HEK293T (cell line): Measurements from ENCODE around the gene INKA2.

Experiments used
- CTCF ChIA-PET: fragments of 350-600 bp; formaldehyde crosslinking; extraction: SDS; loops from one replicate; lab custom pipeline; 2021; ENCODE audit warnings: antibody characterized with exemption, inconsistent platforms; lab: Yijun Ruan, JAX
- POLR2A ChIA-PET: fragments of 350-600 bp; formaldehyde crosslinking; extraction: SDS; loops from one replicate; lab custom pipeline; 2020; ENCODE audit warnings: antibody characterized with exemption, inconsistent platforms; lab: Yijun Ruan, JAX
- DNase-seq: peaks from one replicate; pipeline ENCODE4 v3.0.0; 2012; ENCODE audit warnings: mixed read lengths; ENCODE audit errors: extremely low spot score
- ARNT ChIP-seq: fragments of 450-650 bp; IDR thresholded peaks from 2 replicates; pipeline ENCODE4 v1.6.1; 2017; ENCODE audit warnings: mild to moderate bottlenecking
- BHLHE40 ChIP-seq: fragments of 450-650 bp; IDR thresholded peaks from 2 replicates; pipeline ENCODE4 v1.6.1; 2016; ENCODE audit warnings: mild to moderate bottlenecking, moderate library complexity, borderline replicate concordance
- CTBP1 ChIP-seq: fragments of 450-650 bp; IDR thresholded peaks from 2 replicates; pipeline ENCODE4 v1.6.1; 2016; ENCODE audit warnings: borderline replicate concordance
- ELF4 ChIP-seq: fragments of 450-650 bp; IDR thresholded peaks from 2 replicates; pipeline ENCODE4 v1.6.1; 2017; ENCODE audit warnings: antibody characterized with exemption
- FOXA1 ChIP-seq: fragments of 450-650 bp; IDR thresholded peaks from 2 replicates; pipeline ENCODE4 v1.6.1; 2016; ENCODE audit warnings: mild to moderate bottlenecking
- FOXK2 ChIP-seq: fragments of 450-650 bp; IDR thresholded peaks from 2 replicates; pipeline ENCODE4 v1.6.1; 2016; ENCODE audit warnings: mild to moderate bottlenecking
- FOXM1 ChIP-seq: fragments of 450-650 bp; IDR thresholded peaks from 2 replicates; pipeline ENCODE4 v1.6.1; 2017; ENCODE audit warnings: mild to moderate bottlenecking, borderline replicate concordance
- HDGF ChIP-seq: fragments of 450-650 bp; IDR thresholded peaks from 2 replicates; pipeline ENCODE4 v1.6.1; 2017; ENCODE audit warnings: antibody characterized with exemption, borderline replicate concordance
- L3MBTL2 ChIP-seq: fragments of 450-650 bp; conservative IDR thresholded peaks from 2 replicates; pipeline ENCODE4 v1.6.1; 2016; ENCODE audit warnings: mild to moderate bottlenecking
- LEF1 ChIP-seq: fragments of 450-650 bp; IDR thresholded peaks from 2 replicates; pipeline ENCODE4 v1.6.1; 2017; ENCODE audit warnings: mild to moderate bottlenecking, borderline replicate concordance
- NFRKB ChIP-seq: fragments of 450-650 bp; IDR thresholded peaks from 2 replicates; pipeline ENCODE4 v1.6.1; 2016; ENCODE audit warnings: mild to moderate bottlenecking, moderate library complexity
- SP1 ChIP-seq: fragments of 450-650 bp; IDR thresholded peaks from 2 replicates; pipeline ENCODE4 v1.6.1; 2017
- SUZ12 ChIP-seq: fragments of 450-650 bp; IDR thresholded peaks from 2 replicates; pipeline ENCODE4 v1.6.1; 2016; ENCODE audit warnings: mild to moderate bottlenecking
- TARDBP ChIP-seq: fragments of 450-650 bp; IDR thresholded peaks from 2 replicates; pipeline ENCODE4 v1.6.1; 2016
- ZNF384 ChIP-seq: fragments of 450-650 bp; IDR thresholded peaks from 2 replicates; pipeline ENCODE4 v1.6.1; 2016
- TF ChIP-seq, protein P1 (sequence below): fragments of 450-650 bp; IDR thresholded peaks from 2 replicates; pipeline ENCODE4 v1.6.1; 2016

The INKA2 gene

DNA sequence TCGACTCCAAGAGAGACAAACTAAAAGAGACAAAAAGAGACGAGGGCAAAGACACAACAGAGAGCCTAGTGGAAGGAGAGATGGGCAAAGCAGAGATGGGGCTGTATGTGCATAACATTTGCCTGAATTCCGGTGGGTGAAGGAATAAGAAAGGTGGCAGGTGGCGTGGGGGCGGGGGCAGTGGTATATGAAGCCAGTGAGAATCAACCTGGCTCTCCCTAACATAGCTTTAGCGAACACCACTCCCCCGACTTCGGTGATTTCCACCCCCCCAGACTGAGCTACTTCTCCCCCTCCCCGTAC is 1.1 kb downstream of the INKA2 start:
- CTCF ChIA-PET: interaction anchor here (0.5 to 2.4 kb wide), 4 partner anchors 9 to 256 kb away, joined by 3 to 17 read pairs (median 4); no protein-coding TSS in a partner anchor
- POLR2A ChIA-PET: interaction anchor here (1.4 to 1.8 kb wide), 2 partner anchors 13 to 17 kb away, joined by 4 to 5 read pairs; no protein-coding TSS in a partner anchor
- TF ChIP-seq NFRKB (no peak), CTBP1 (no peak), LEF1 (no peak), FOXM1 (no peak), HDGF (no peak), FOXA1 (no peak), L3MBTL2 (no peak), ZNF384 (no peak), BHLHE40 (no peak), TARDBP (no peak), SP1 (no peak), ARNT (no peak), FOXK2 (no peak)
- TF ChIP-seq, protein P1, sequence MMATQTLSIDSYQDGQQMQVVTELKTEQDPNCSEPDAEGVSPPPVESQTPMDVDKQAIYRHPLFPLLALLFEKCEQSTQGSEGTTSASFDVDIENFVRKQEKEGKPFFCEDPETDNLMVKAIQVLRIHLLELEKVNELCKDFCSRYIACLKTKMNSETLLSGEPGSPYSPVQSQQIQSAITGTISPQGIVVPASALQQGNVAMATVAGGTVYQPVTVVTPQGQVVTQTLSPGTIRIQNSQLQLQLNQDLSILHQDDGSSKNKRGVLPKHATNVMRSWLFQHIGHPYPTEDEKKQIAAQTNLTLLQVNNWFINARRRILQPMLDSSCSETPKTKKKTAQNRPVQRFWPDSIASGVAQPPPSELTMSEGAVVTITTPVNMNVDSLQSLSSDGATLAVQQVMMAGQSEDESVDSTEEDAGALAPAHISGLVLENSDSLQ: no peak
- no peak for DNase-seq

GRCh38 chr1:111737216-111738132 is 1.7 kb downstream of the INKA2 start:
- CTCF ChIA-PET: interaction anchor here (0.6 to 2.4 kb wide), 5 partner anchors 10 to 622 kb away, joined by 3 to 17 read pairs (median 4); no protein-coding TSS in a partner anchor
- no peak for DNase-seq
- POLR2A ChIA-PET: interaction anchor here (1.0 to 2.1 kb wide), 4 partner anchors 10 to 18 kb away, joined by 3 to 7 read pairs (median 4); partner anchors contain the start of gene DDX20
- no peak for TF ChIP-seq BHLHE40
- no peak for TF ChIP-seq TARDBP
- TF ChIP-seq SP1: no peak
- TF ChIP-seq LEF1: no peak
- no peak for TF ChIP-seq FOXK2
- no peak for TF ChIP-seq NFRKB

- TF ChIP-seq LEF1 (no peak), FOXK2 (no peak), SUZ12 (no peak), NFRKB (no peak), BHLHE40 (no peak), L3MBTL2 (no peak), HDGF (no peak), FOXM1 (no peak), TARDBP (no peak), ZNF384 (no peak), ELF4 (no peak), CTBP1 (no peak), ARNT (no peak), SP1 (no peak), FOXA1 (no peak)
- TF ChIP-seq, protein P1: no peak
- DNase-seq: no peak
- POLR2A ChIA-PET: interaction anchor here (0.6 to 2.1 kb wide), 4 partner anchors 9 to 368 kb away, joined by 3 to 7 read pairs (median 3); partner anchors contain the start of gene DDX20
- CTCF ChIA-PET: interaction anchor here (0.6 to 1.9 kb wide), 8 partner anchors 11 to 1208 kb away, joined by 3 to 8 read pairs (median 3); no protein-coding TSS in a partner anchor
Measured at GRCh38 chr1:111736548-111737215, 2.5 kb downstream of the INKA2 start.

GRCh38 chr1:111735858-111736544 is 3.2 kb downstream of the INKA2 start:
- ChIA-PET CTCF (interaction anchor here (0.6 to 1.9 kb wide), 5 partner anchors 12 to 1208 kb away, joined by 3 to 8 read pairs (median 3); no protein-coding TSS in a partner anchor), POLR2A (interaction anchor here (0.6 to 2.1 kb wide), 4 partner anchors 8 to 367 kb away, joined by 3 to 7 read pairs (median 3); partner anchors contain the start of gene DDX20)
- TF ChIP-seq SUZ12 (no peak), TARDBP (no peak), FOXA1 (no peak), L3MBTL2 (no peak), FOXK2 (no peak), ZNF384 (no peak), ELF4 (no peak), HDGF (no peak)
- TF ChIP-seq, protein P1: no peak
- no peak for DNase-seq

- no peak for DNase-seq
- TF ChIP-seq NFRKB (no peak), ARNT (no peak), FOXK2 (no peak), CTBP1 (no peak), FOXA1 (no peak), FOXM1 (no peak), HDGF (no peak), ELF4 (no peak), SP1 (no peak), SUZ12 (no peak)
- TF ChIP-seq, protein P1: no peak
- POLR2A ChIA-PET: interaction anchor here (0.9 to 2.1 kb wide), 2 partner anchors 20 to 33 kb away, joined by 3 to 7 read pairs; partner anchors contain the start of gene DDX20
- CTCF ChIA-PET: interaction anchor here (1.9 kb wide), 1 partner anchor 12 kb away, joined by 8 read pairs; no protein-coding TSS in a partner anchor
Measured at GRCh38 chr1:111735321-111735720, 3.9 kb downstream of the INKA2 start.
